SK-N-MC (cell line): ENCODE data around the gene MYO16.

Experiments used
- DNase-seq: peaks from one replicate; pipeline ENCODE4 v3.0.0-alpha.2; 2011; ENCODE audit warnings: low read depth, low spot score
- H3K27ac ChIP-seq: fragments of 200-600 bp; sonication (generic); 2 replicates; pipeline ENCODE4 v1.5.1; 2016; ENCODE audit warnings: mixed run types
- H3K36me3 ChIP-seq: fragments of 200-600 bp; sonication (generic); 2 replicates; pipeline ENCODE4 v1.6.1; 2017; ENCODE audit warnings: antibody characterized with exemption, low read length, mixed read lengths; ENCODE audit not compliant: insufficient read depth
- H3K4me3 ChIP-seq: fragments of 200-600 bp; sonication (generic); 2 replicates; pipeline ENCODE4 v1.5.1; 2016
- H3K9ac ChIP-seq: fragments of 200-600 bp; sonication (generic); 2 replicates; pipeline ENCODE4 v1.8.0; 2017; ENCODE audit warnings: mixed run types, mixed read lengths; ENCODE audit not compliant: insufficient read length
- H3K9me3 ChIP-seq: fragments of 200-600 bp; sonication (generic); 2 replicates; pipeline ENCODE4 v1.6.1; 2017; ENCODE audit warnings: low read depth, mild to moderate bottlenecking, antibody characterized with exemption, low read length, moderate library complexity, mixed read lengths
- EZH2 ChIP-seq: fragments of 200-600 bp; sonication (generic); IDR thresholded peaks from one replicate; pipeline ENCODE4 v1.6.1; 2017; ENCODE audit warnings: antibody characterized with exemption
- FOXP2 ChIP-seq: optimal IDR thresholded peaks from 2 replicates; pipeline ENCODE3; 2011; ENCODE audit warnings: mild to moderate bottlenecking, moderate library complexity; ENCODE audit not compliant: insufficient read depth; ENCODE audit errors: extremely low read length, control extremely low read depth
- POLR2AphosphoS5 ChIP-seq: IDR thresholded peaks from 2 replicates; pipeline ENCODE4 v1.6.1; 2012; ENCODE audit warnings: mild to moderate bottlenecking, low read depth, low read length, borderline replicate concordance

The MYO16 gene

DNA sequence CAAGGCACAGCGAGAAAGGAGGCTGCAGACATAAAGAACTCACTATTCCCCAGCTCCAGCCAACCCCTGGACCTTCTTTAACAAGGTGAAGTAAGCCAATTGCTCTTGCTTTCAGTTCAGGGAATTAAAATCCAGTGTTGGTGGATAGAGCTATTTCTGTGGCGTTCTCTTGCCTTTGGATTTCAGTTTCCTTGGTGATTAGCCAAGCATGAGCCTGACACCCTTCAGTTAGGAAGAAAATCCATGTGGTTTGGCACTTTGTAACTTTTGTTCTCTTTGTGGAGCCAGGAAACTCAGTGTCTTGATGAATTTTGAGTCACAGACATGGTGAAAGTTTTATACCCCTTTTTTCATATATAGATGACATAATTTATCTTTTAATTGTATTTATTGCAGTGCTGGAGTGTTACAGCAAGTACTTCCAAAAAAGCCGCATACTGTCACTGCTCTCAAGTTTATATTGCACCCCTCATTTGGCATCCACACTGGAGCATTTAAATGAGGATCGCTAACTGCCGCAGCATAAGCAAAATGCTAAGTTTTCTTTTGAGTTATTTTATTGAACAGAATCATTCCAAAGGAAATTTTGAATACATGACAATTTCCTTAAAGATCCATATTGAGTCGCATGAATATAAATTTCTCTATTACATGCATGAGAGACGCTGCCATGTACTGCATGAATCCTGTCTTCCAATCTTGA lies 406.8 kb downstream of the MYO16 start:
- no peaks in the 10 kb centered on the region for H3K9me3 ChIP-seq
- no peaks in the 10 kb centered on the region for H3K36me3 ChIP-seq
- H3K27ac ChIP-seq, result 0 out of 2 replicates have a peak overlapping the region, but pooled peaks have one; percentile 20
- no peak overlapping the region for H3K9ac ChIP-seq
- no peak for TF ChIP-seq POLR2AphosphoS5
- TF ChIP-seq EZH2, result no peak
- TF ChIP-seq FOXP2, result no peak
- no peak for DNase-seq
- H3K4me3 ChIP-seq, result no peak overlapping the region

DNA sequence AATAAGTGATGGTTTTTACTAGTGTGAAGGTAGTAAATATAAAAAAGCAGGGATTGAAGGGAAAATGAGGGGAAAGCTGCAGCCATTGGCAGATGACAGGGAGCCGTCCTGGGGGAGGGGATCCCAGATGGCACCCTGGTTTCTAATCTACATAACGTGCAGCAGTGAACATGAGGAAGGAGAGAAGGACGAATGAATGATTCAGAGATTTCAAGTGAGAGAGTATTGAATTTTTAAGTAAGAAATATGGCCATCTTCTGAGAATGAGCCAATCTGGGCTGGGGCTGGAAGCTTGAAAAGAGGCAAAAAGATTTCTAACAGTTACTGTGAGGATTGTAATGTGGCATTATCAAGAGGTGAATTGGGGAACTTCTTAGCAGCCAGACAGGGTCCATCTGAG lies 414.2 kb downstream of the MYO16 start:
- H3K4me3 ChIP-seq, result no peak overlapping the region
- TF ChIP-seq EZH2 (no peak), POLR2AphosphoS5 (no peak), FOXP2 (no peak)

GRCh38 chr13:109055850-109056249 lies 426.4 kb downstream of the MYO16 start:
- Histone ChIP-seq H3K27ac (no peak overlapping the region), H3K4me3 (no peak overlapping the region), H3K9me3 (no peaks in the 10 kb centered on the region), H3K36me3 (no peaks in the 10 kb centered on the region), H3K9ac (no peak overlapping the region)
- DNase-seq, result no peak
- TF ChIP-seq FOXP2 (no peak), EZH2 (no peak), POLR2AphosphoS5 (no peak)

More for the DNA sequence above, 414.2 kb downstream of the MYO16 start:
- Histone ChIP-seq H3K27ac (no peak overlapping the region), H3K9ac (no peak overlapping the region), H3K36me3 (no peaks in the 10 kb centered on the region), H3K9me3 (no peaks in the 10 kb centered on the region)
- DNase-seq, result no peak

GRCh38 chr13:109058087-109058486 lies 428.7 kb downstream of the MYO16 start:
- TF ChIP-seq FOXP2 (no peak), EZH2 (no peak), POLR2AphosphoS5 (no peak)
- no peak for DNase-seq
- no peak overlapping the region for H3K9ac ChIP-seq
- no peaks in the 10 kb centered on the region for H3K36me3 ChIP-seq
- H3K9me3 ChIP-seq, result no peaks in the 10 kb centered on the region
- H3K4me3 ChIP-seq, result no peak overlapping the region
- no peak overlapping the region for H3K27ac ChIP-seq

DNA sequence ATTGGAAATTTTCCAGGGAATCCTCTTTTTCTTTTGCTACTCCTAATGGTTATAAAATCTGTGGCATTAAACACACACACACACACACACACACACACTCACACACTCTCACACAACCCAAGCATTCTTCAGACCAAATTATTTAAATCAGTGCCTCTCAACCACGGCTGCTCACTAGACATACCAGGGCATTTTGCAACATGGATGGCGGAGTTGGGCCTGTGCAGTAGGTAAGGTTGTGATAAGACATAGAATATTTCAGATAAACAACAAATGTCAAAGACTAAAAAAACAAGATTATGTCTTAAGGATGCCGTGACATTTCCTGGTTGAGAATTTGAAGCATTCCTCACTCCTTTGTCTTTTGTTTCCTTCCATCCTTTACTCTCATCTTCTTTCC lies 443.1 kb downstream of the MYO16 start:
- Histone ChIP-seq H3K4me3 (no peak overlapping the region), H3K9ac (no peak overlapping the region), H3K9me3 (no peaks in the 10 kb centered on the region), H3K36me3 (no peaks in the 10 kb centered on the region), H3K27ac (no peak overlapping the region)
- TF ChIP-seq POLR2AphosphoS5 (no peak), FOXP2 (no peak), EZH2 (no peak)
- no peak for DNase-seq

GRCh38 chr13:109074436-109074835 lies 445.0 kb downstream of the MYO16 start:
- H3K4me3 ChIP-seq, result no peak overlapping the region
- no peaks in the 10 kb centered on the region for H3K36me3 ChIP-seq
- TF ChIP-seq EZH2 (no peak), POLR2AphosphoS5 (no peak), FOXP2 (no peak)
- H3K27ac ChIP-seq, result no peak overlapping the region
- DNase-seq, result no peak
- H3K9ac ChIP-seq, result no peak overlapping the region
- no peaks in the 10 kb centered on the region for H3K9me3 ChIP-seq

- H3K27ac ChIP-seq, result no peak overlapping the region
- H3K36me3 ChIP-seq, result no peaks in the 10 kb centered on the region
- H3K9me3 ChIP-seq, result no peaks in the 10 kb centered on the region
- no peak for DNase-seq
- H3K4me3 ChIP-seq, result no peak overlapping the region
- no peak overlapping the region for H3K9ac ChIP-seq
- TF ChIP-seq POLR2AphosphoS5 (no peak), EZH2 (no peak), FOXP2 (no peak)
These were observed 445.4 kb downstream of the MYO16 start for GRCh38 chr13:109074853-109075252.

GRCh38 chr13:109087916-109088623 lies 458.7 kb downstream of the MYO16 start:
- no peak overlapping the region for H3K9ac ChIP-seq
- H3K36me3 ChIP-seq, result no peaks in the 10 kb centered on the region
- no peak overlapping the region for H3K4me3 ChIP-seq
- TF ChIP-seq FOXP2 (no peak), EZH2 (no peak), POLR2AphosphoS5 (no peak)
- peak; percentile 14 for DNase-seq
- no peak overlapping the region for H3K27ac ChIP-seq
- H3K9me3 ChIP-seq, result no peaks in the 10 kb centered on the region
